Measurements from ENCODE around the gene CD8B.
"Not testable (repeated sequence)": the region's sequence is repeated elsewhere in the genome, so short reads cannot be mapped to it uniquely, and the experiment has no call there.

The CD8B gene

DNA sequence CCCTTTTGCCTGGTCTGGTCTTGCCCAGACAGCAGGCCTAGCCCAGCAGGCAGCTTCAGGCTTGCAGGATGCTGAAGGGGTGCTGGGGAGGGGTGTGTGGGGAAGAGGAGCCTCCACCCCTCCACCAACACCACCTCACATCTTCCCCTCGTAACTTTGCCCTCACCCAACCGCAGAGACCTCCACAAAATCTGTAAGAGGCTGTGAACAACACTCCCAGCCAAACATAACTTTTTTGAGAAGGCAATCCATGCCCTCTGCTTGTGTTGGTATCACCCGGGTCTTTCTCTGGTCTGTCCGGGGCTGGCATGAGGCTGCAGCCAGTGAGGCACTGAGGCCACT, 26.2 kb downstream of the CD8B start:
- not testable (repeated sequence) for DNase-seq (ENCODE audit: low read depth)

DNA sequence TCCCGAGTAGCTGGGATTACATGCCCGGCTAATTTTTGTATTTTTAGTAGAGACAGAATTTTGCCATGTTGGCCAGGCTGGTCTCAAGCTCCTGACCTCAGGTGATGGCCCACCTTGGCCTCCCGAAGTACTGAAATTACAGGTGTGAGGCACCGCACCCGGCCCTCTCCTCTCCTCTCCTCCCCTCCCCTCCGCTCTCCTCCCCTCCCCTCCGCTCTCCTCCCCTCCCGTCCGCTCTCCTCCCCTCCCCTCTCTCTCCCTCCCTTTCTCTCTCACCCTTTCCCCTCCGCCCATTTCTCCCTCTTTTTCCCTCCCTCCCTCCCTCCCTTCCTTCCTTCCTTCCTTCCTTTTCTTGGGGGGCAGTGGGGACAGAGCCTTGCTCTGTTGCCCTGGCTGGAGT, 28.4 kb downstream of the CD8B start:
- no peak for DNase-seq (ENCODE audit: low read depth)

DNA sequence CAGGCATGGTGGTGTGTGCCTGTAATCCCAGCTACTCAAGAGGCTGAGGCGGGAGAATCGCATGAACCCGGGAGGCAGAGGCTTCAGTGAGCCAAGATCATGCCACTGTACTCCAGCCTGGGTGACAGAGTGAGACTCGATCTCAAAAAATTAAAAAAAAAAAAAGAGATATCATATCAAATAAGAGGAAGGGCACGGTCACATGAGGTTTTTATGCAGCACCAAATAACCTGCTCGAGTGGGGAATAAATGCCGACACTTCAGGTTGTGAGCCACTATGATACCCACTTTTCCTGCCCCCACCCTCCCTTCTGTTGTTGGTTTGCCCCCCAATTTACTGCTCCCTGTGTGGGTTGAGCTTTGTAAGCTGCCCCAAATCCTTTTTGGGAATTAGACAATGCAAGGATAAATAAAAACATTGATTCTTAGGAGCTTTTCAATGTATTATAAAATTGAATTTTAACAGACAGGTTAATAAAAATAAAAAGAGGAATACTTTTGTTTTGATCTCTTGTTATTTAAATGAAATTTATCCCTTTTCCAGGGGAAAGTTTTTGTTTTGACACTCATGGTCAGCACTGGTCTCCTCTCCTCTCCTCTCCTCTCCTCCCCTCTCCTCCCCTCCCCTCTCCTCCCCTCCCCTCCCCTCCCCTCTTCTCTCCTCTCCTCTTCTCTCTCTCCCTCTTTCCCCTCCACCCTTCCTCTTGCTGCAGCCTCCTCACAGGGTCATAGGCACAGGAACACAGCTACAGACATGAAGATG, 29.2 kb downstream of the CD8B start:
- no peak for DNase-seq (ENCODE audit: low read depth)

DNA sequence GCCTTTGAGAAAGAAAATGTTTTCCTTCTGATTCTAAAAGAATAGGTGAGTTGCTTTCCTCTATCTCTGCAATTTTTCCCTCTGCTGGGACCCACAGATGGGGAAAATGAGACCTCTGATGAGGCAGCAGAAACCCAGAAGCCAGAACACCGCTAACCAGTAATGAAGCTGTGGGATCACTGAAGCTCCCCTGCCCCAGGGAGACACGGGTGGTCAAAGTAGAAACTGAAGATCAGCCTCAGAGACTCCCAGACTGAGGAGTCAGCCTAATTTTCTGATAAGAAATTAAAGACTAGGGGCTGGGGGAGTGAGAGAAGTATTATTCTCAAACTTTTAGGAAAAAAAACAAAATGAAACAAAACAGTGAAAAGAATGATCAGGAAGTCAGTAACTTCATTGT, 30.1 kb downstream of the CD8B start:
- no peak for DNase-seq (ENCODE audit: low read depth)

DNA sequence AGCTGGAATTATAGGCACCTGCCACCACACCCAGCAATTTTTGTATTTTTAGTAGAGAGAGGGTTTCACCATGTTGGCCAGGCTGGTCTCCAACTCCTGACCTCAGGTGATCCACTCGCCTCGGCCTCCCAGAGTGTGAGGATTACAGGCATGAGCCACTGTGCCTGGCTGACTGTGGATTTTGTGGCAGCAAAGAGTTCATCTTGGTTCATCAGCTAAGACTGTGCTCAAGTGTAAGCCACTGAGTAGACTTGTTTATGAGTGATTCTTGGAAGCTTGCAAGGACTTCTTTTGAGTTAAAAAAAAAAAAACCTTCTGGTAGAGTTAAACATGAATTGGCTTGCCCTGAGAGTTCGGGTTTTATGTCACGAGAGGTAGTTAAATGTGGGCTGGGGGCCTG, 34.7 kb downstream of the CD8B start:
- DNase-seq (ENCODE audit: low read depth) = no peak

DNA sequence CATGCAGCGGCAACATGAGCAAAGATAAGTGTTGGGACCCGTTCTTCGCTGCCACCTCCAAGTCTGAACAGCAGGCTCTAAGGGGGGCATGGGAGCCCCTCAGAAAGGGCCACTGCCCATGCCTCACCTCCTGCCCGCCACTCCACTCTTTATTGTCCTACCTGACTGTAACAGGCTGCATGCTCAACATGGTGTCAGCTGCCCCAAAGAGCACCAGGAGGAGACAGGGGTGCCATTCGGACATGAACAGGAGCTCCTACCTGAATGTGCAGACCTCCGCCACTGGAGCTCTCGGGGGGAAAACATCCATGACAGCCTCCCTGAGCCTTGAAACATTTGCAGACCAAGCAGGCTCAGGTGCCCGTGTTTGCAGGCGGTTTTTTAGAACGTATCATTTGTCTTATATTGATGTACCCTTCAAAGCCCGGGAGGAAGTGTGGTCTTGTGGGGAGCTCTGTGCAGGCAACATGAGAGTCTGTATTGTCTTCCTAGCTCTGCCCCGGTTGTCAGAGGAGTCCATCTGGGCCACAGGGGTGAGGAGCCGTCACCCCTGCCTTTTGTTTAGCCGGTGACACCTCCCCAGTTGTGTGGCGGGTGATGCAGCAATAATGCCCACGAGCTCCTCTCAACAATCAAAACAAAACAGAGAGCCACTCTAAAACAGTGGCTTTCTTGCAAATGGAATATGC, 35.8 kb downstream of the CD8B start:
- DNase-seq (ENCODE audit: low read depth) = no peak

DNA sequence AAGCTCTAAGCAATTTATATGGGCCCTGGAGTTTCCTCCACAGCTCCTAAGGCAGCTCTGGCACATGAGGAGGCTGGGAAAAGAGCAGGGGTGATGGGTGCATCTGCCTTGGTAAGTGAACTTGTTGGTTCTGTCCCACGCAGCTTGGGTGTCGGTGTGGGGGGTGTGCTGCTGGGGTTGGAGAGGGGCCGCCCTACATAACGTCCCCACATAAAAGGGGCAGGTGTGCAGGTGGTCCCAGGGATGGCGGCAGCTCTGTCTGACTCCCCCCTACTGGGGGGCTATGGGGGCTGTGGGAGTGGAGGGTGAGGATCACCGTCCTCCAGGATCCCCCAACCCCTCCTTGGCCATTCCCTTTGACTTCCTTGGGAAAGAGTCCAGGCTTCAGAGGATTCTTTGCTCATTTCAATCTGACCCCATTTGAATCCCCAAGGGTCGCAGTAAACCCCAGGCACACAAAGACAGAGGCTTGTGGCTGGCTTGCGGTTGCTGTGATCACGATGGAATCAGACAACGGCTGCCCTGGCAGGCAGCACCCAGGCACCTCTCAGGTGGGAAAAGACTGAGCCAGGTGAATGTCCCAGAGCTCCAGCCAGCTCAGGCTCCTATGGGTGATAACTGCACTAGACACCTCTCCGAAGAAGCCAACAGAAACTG, 36.5 kb downstream of the CD8B start:
- no peak for DNase-seq (ENCODE audit: low read depth)

DNA sequence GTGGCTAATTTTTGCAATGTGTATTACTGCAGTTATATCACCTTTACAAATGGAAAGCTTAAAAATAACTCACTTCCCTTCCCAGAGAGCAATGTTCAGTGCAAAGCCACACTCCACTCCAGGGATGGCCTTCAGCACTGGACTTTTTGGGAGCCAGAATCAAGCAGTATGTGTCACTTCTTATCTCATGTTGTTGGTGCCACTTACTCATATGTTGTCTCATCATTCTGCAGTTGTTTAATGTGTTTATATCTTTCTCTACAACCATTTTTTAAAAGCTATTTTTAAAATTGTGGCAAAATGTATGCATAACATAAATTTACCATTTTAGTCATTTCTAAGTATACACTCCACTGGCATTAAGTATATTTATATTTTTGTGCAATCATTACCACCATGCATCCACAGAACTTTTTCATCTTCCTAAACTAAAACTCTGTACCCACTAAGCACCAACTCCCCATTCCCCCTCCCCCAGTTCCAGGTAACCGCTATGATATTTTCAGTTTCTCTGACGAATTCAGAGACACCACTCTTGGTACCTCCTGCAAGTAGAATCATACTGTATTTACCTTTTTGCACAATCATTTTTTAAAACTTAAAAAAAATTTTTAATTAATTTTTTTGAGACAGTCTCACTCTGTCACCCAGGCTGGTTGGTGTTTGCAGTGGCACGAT, 38.9 kb downstream of the CD8B start:
- no peak for DNase-seq (ENCODE audit: low read depth)

DNA sequence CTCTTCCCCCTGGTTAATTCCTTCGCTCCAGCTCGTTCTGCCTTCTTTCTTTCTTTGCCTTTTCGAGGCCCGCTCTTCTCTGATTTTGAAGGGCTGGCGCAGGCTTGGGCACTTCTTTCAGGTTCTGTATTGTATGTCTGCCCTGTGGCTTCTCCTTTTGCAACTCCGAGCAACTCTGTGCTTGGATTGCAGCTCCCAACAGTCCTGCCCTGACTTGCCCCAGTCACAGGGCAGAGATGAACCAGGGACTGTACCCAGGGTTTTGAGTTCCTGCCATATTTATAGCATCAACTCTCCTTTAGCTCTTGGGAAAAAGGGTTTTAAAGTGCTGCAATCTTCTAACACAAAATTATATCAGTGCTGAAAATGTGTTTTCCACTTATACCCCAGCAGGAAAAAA, 39.8 kb downstream of the CD8B start:
- DNase-seq (ENCODE audit: low read depth) = no peak

DNA sequence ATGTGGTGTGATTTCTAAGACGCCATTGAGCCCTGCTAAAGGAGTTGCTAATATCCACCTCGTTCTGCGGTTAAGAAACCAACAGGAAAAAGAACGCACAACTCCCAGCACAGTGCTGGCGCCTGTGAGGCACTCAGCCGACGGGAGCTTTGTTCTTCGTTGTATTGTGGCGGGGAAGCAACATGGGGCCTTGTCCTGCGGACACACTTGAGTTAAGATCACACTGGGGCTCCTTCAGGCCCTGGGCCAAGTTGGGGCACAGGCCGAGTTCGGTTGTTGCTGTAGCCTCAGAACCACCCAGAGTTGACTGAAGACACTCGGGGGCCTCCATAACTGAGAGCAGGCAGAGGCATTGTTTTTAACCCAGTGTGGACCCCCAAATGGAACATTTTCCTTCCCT, 40.4 kb downstream of the CD8B start:
- DNase-seq (ENCODE audit: low read depth) = no peak

DNA sequence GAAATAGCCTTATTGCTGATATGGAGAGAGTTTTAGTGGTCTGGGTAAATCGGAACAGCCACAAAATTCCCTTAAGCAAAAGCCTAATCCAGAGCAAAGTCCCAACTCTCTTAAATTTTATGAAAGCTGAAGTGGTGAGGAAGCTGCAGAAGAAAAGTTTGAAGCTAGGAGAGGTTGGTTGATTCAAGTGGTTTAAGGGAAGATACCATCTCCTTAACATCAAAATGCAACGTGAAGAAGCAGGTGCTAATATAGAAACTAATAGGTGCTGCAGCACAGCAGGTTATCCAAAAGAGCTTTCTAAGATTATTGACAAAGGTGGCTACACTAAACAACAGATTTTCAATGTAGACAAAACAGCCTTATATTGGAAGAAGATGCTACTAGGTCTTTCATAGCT, 42.7 kb downstream of the CD8B start:
- no peak for DNase-seq (ENCODE audit: low read depth)

DNA sequence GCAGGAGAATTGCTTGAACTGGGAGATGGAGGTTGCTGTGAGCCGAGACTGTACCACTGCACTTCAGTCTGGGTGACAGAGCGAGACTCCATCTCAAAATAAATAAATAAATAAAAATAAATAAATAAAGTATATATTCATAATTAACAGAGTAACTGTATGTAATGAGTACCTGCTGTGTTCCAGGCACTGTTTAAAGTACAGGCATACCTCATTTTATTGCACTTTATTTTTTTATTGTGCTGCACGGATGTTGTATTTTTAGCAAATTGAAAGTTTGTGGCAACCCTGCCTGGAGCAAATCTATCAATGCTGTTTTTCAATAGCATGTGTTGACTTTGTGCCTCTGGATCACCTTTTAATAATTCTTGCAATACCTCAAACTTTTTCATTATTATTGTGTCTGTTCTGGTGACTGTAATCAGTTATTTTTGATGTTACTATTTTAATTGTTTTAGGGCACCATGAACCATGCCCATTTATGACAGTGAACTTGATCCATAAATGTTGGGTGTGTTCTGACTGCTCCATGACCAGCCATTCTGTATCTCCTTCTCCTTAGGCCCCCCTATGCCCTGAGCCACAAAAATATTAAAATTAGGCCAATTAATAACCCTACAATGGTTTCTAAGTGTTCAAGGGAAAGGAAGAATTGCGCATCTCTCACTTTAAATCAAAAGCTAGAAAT, 43.4 kb downstream of the CD8B start:
- no peak for DNase-seq (ENCODE audit: low read depth)

DNA sequence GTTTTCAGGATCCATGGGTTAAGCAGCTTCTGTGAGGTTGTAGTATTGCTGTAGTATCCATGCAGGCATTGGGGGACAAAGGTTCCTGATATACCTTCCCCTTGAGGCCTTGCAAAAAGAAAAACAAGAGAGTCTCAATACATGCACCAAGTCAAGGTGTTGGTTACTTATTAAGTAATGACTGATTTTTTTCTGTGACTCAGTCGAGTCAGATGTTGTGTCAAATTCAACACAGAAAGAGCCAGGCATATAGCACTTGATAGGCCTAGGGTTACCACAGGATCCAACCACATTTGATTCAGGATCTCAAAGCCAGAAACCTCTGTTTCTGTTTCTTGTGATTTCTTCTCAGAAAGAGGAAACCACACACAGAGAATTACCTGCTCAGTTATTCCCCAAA, 46.1 kb downstream of the CD8B start:
- DNase-seq (ENCODE audit: low read depth) = no peak

DNA sequence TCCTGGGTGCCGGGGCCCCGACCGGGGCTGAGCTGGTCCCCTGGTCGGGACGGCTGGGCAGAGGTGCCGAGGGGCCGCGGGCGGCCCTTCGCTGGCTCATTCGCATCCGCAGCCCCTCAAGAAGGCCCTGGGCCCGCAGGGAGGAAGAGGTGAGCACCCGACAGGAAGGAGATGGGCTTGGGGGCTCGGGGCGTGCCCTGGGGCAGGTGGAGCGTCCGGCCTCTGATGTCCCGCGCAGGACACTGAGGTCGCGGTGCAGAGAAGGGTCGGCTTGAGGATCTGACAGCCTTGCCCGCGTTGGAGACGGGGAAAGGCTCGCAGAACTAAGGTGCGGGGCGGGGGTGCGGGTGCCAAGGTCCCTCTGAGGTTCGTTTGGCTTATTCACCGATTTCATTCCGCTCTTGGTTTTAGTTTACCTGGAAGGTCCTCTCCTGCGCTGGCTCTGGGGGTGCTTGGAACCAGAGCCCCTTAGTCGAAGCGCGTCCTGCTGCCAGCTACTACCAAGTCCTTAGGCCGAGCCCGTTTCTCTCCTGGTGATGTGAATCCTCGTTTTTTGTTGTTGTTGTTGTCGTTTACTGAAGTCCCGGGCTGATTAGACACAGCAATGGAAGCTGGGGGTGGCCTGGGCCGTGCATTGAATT, 52.1 kb downstream of the CD8B start:
- no peak for DNase-seq (ENCODE audit: low read depth)

DNA sequence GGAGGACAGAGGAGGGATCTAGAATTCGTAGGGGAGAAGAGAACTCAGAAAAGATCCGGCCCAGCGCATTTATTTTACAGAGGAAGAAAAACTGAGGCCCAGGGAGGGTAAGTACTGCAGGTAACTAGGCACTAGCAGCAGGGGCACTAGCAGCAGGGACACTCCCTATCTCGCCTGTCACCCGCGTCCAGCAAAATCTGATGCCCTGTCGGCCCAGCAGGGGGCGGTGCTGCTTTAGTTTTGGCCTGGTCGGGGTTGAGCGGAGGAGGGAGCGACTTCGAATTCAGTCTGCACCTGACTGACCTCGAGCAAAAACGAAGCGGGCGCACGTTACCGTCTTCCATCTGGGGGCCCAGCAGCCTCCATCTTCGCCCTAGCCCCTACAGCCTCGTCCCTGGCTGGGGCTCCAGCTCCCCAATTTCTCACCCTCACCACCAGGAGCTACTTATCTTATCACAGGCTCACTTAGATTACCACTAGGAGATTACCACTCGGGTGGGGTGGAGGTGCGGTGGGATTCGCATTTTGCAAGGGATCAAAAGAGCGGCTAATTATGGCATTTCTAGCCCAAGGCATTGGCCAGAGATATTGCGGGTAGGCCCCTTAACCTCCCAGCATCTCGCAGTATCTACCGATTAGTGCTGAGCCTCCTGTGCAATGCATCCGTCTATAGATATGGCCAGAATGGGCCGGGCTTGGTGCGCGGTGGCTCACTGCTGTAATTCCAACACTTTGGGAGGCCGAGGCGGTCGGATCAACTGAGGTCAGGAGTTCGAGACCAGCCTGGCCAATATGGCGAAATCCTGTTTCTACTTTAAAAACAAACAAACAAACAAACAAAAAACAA, 53.1 kb downstream of the CD8B start:
- peak; percentile 74 for DNase-seq (ENCODE audit: low read depth)

DNA sequence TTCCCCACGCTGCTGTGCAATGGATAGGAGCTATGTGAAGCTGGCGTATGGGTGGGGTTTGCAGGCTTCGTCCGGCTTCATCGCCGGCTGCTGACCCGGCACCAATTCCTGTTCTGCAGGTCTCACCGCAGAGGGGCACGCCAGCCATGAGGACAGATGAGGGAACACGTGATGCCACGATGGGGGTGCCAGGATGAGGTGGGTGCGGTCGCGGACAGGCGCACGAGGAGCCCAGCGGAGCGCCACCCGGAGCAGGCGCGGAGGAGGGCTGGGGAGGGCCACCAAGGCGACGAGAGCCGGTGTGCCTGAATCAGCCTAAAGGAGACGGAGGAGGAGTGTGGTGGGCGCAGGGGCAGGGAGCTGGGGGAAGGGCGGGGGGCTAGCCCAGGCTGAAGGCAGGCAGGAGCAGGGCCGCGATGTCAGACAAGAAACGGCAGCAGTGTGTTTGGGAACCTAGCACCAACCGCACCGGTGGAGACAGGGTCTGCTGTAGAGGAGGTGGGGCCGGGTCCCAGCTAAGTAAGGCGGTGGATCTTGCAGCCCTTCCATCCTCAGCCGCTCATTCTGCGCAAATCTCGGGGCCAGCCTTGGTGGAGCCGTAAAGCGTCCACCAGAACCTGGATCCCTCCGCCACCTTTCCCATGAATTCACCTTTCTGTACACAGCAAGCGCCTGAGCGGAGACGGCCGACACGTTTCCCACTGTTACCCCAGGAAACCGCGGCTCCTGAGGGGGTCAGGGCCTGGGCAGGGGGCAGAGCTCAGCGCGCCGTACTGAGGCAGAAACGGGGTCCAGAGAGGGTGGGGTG, 54.0 kb downstream of the CD8B start:
- peak; percentile 21 for DNase-seq (ENCODE audit: low read depth)

DNA sequence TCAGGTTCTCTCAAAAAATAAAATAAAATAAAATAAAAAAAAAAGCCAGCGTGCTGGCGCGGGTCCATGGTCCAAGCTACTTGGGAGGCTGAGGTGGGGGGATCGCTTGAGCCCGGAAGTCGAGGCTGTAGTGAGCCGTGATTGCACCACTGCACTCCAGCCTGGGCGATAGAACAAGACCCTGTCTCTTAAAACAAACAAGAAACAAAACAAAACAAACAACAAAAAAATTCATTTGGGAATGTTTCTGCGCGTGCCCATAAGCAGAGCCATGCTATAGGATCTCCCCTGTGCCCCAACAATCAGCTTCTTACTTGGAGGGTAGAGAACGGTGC, 54.6 kb downstream of the CD8B start:
- DNase-seq (ENCODE audit: low read depth) = no peak

DNA sequence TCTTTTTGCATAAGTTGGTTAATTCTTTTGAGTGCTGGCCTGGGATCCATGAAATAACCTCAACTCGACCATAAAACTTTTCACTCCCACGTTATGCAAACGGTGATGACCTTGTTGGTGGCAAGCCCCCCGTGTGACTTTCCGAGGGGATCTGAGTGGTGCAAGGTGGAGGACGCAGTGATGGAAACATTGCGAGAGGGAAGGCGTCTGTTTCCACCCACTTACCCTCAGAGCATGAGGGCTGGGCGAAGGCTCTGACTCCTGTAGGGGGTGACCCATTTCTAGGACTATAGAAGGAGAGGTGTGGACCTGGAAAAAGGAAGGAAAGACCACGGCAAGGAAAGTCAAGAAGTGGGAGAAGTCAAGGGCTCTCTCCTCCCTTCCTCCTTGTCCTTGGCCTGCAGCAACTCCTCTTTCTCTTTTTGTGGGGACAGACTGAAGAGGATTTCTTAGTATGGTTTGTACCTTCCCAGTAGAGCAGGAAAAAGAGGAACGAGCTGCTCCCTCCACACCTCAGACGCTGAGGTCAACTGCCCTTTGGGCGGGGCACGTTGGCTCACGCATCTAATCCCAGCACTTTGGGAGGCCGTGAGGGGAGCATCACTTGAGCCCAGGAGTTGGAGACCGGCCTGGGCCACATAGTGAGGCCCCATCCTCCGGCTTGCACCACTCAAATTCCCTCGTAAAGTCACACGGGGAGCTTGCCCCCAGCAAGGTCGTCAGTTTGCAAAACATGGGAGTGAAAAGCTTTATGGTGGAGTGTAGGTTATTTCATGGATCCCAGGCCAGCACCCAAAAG, 55.4 kb downstream of the CD8B start:
- DNase-seq (ENCODE audit: low read depth) = no peak

DNA sequence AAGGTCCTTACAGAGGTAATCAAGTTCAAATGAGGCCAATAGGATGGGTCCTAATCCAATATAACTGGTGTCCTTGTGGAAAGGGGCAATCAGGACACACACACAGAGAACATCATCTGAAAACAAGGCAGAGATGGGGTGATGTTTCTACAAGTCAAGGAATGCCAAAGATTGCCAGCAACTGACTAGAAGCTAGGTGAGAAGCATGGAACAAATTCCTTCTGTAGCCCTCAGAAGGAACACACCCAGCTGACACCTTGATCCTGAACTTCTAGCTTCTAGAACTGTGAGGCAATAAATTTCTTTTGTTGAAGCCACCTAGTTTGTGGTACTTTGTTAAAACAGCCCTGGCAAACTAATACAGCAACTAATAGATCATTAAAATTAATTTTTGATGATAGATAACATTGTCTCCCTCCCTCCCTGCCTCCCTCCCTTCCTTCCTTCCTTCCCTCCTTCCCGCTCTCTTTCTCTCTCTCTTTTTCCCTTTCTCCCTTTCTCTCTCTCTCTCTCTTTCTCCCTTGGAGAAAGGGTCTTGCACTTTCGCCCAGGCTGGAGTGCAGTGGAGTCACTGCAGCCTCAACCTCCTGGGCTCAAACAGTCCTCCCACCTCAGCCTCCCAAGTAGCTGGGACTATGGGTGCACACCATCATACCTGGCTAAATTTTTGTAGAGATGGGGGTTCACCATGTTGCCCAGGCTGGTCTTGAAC, 60.7 kb downstream of the CD8B start:
- DNase-seq (ENCODE audit: low read depth) = no peak

All from EH (cell line).